HG03378 (cell line): Measurements from ENCODE around the gene OR9A2.
"Not testable (repeated sequence)": the region's sequence is repeated elsewhere in the genome, so short reads cannot be mapped to it uniquely, and the experiment has no call there.

Experiments used
- ATAC-seq: cut with Tn5 transposase; IDR thresholded peaks from one replicate; pipeline ENCODE4 v1.9.1; 2021; ENCODE audit warnings: mild to moderate bottlenecking, moderate library complexity; ENCODE audit not compliant: unreplicated experiment

OR9A2 gene

DNA sequence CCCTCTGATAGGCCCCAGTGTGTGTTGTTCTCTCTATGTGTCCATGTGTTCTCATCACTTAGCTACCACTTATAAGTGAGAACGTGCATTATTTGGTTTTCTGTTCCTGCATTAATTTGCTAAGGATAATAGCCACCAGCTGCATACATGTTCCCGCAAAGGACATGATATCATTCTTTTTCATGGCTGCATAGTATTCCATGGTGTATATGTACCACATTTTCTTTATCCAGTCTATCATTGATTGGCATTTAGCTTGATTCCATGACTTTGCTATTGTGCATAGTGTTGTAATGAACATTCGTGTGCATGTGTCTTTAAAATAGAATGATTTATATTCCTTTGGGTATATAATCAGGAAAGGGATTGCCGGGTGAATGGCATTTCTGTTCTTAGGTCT is 48.5 kb downstream of the OR9A2 start:
- not testable (repeated sequence) for ATAC-seq
